CD14-positive monocyte (primary cell): ENCODE measurements around the gene SAP30L. TPM values are rescaled to one million over a fixed set of nuclear protein-coding genes. Genes with fewer than 3 reads are reported as not detected.
A peak's percentile ranks its signal among the peaks of the same experiment; 100 is the strongest.

Source experiments
- DNase-seq, 3 donors: peaks; one replicate each; pipeline ENCODE4 v3.0.0-alpha.2; 2011 to 2022
- H2AFZ ChIP-seq: 2 replicates; pipeline ENCODE4 v1.6.0; 2012; ENCODE audit warnings: mild to moderate bottlenecking, low read depth, low read length, inconsistent platforms; ENCODE audit not compliant: insufficient read depth, poor library complexity, severe bottlenecking
- H3K27ac ChIP-seq, 2 donors: 1 replicate in 1 of 2; 2 replicates in 1 of 2; pipeline ENCODE4 v1.5.1; 2012 to 2013; ENCODE audit warnings: low read length in 2 of 2, control low read depth in 1 of 2, inconsistent platforms in 1 of 2, low read depth in 1 of 2, mild to moderate bottlenecking in 1 of 2
- H3K27me3 ChIP-seq, 2 donors: one replicate each; pipeline versions ENCODE4 v1.6.0 to v1.6.1; 2011 to 2013; ENCODE audit warnings: low read length in 2 of 2; ENCODE audit not compliant: control insufficient read depth in 2 of 2, insufficient read depth in 2 of 2
- H3K36me3 ChIP-seq, 2 donors: replicated peaks in 1 of 2; 1 replicate in 1 of 2; 2 replicates in 1 of 2; pipeline versions ENCODE4 v1.5.1 to v1.6.1; 2012 to 2013; ENCODE audit warnings: low read length in 2 of 2, control low read depth in 1 of 2, inconsistent platforms in 1 of 2, mild to moderate bottlenecking in 1 of 2; ENCODE audit not compliant: insufficient read depth in 2 of 2, control insufficient read depth in 1 of 2
- H3K4me1 ChIP-seq, 2 donors: 1 replicate in 1 of 2; 2 replicates in 1 of 2; pipeline versions ENCODE4 v1.5.1 to v1.6.1; 2012 to 2013; ENCODE audit warnings: low read length in 2 of 2, control low read depth in 1 of 2, inconsistent platforms in 1 of 2, mild to moderate bottlenecking in 1 of 2, moderate library complexity in 1 of 2; ENCODE audit not compliant: insufficient read depth in 2 of 2, control insufficient read depth in 1 of 2
- H3K4me2 ChIP-seq: replicated peaks from 2 replicates; pipeline ENCODE3; 2012; ENCODE audit warnings: low read length, moderate library complexity, mild to moderate bottlenecking; ENCODE audit not compliant: poor library complexity, severe bottlenecking; ENCODE audit errors: extremely low read depth
- H3K4me3 ChIP-seq, 3 experiments: fragments of 200-600 bp in 1 of 3; sonication (generic) in 1 of 3; replicated peaks in 1 of 3; 1 replicate in 2 of 3; 2 replicates in 1 of 3; pipeline ENCODE4 v1.5.1; 2011 to 2013; ENCODE audit warnings: low read length in 3 of 3, mild to moderate bottlenecking in 3 of 3, control low read depth in 2 of 3, low read depth in 2 of 3, inconsistent platforms in 1 of 3, moderate library complexity in 1 of 3
- H3K79me2 ChIP-seq: 2 replicates; pipeline ENCODE4 v1.6.0; 2012; ENCODE audit warnings: mild to moderate bottlenecking, control low read depth, inconsistent platforms, low read length, moderate library complexity; ENCODE audit not compliant: insufficient read depth
- H3K9ac ChIP-seq: 2 replicates; pipeline ENCODE4 v1.6.0; 2017; ENCODE audit warnings: low read length, mild to moderate bottlenecking; ENCODE audit not compliant: insufficient read depth, poor library complexity, severe bottlenecking
- H3K9me3 ChIP-seq, 2 donors: replicated peaks in 1 of 2; 1 replicate in 1 of 2; 2 replicates in 1 of 2; pipeline versions ENCODE4 v1.5.1 to v1.6.1; 2012 to 2013; ENCODE audit warnings: low read length in 2 of 2, control low read depth in 1 of 2; ENCODE audit not compliant: control insufficient read depth in 1 of 2, insufficient read depth in 1 of 2
- H4K20me1 ChIP-seq: 2 replicates; pipeline ENCODE4 v1.6.0; 2012; ENCODE audit warnings: mild to moderate bottlenecking, low read length, control low read depth, moderate library complexity; ENCODE audit not compliant: insufficient read depth
- H3K27ac Mint-ChIP-seq, 7 donors: one replicate each; pipeline ENCODE4 v1.8.0; 2020; ENCODE audit warnings: mild to moderate bottlenecking in 7 of 7, mixed read lengths in 7 of 7, moderate library complexity in 6 of 7, inconsistent platforms in 2 of 7
- H3K27me3 Mint-ChIP-seq, 3 donors: one replicate each; pipeline ENCODE4 v1.8.0; 2021 to 2022; ENCODE audit warnings: low read depth in 3 of 3, mild to moderate bottlenecking in 3 of 3, mixed read lengths in 3 of 3, moderate library complexity in 3 of 3, inconsistent platforms in 1 of 3
- H3K36me3 Mint-ChIP-seq, 2 donors: one replicate each; pipeline ENCODE4 v1.8.0; 2020; ENCODE audit warnings: mixed read lengths in 2 of 2, inconsistent platforms in 1 of 2, mild to moderate bottlenecking in 1 of 2
- H3K4me1 Mint-ChIP-seq: one replicate; pipeline ENCODE4 v1.8.0; 2020; ENCODE audit warnings: mild to moderate bottlenecking, mixed read lengths
- H3K4me3 Mint-ChIP-seq, 2 donors: one replicate each; pipeline ENCODE4 v1.8.0; 2020; ENCODE audit warnings: mild to moderate bottlenecking in 2 of 2, mixed read lengths in 2 of 2, moderate library complexity in 1 of 2
- H3K9me3 Mint-ChIP-seq, 7 donors: one replicate each; pipeline ENCODE4 v1.8.0; 2020 to 2022; ENCODE audit warnings: mixed read lengths in 7 of 7, mild to moderate bottlenecking in 6 of 7, moderate library complexity in 6 of 7, inconsistent platforms in 2 of 7
- WGBS: methylation state at CpG from one replicate; pipeline ENCODE4 v1.1.5; 2013; ENCODE audit warnings: missing lambda C conversion rate; ENCODE audit not compliant: insufficient coverage; 5-methylcytosine and 5-hydroxymethylcytosine counted together
- intact Hi-C, 2 donors: fragments of 100-400 bp; cut with micrococcal nuclease; formaldehyde crosslinking; loops; one replicate each; pipeline versions ENCODE4 v1.15.0 to v1.15.1; 2023
- polyA plus RNA-seq, 3 donors: library from polyadenylated mRNA; depleted of rRNA in 1 of 3; unstranded in 2 of 3; stranded (reverse) in 1 of 3; fragments of 300-500 nt in 2 of 3; fragments of >200 nt in 1 of 3; fragmentation: Illumina TruSeq in 2 of 3; gene quantifications; 1 replicate in 2 of 3; 2 replicates in 1 of 3; pipeline ENCODE4 v1.2.3, GENCODE V29; 2012 to 2021
- TF ChIP-seq, protein P1 (sequence below): fragments of 200-600 bp; IDR thresholded peaks from one replicate; pipeline ENCODE4 v1.8.0; 2022; ENCODE audit warnings: antibody characterized with exemption, mild to moderate bottlenecking

Gene SAP30L
- polyA plus RNA-seq, 3 donors: 21.1 to 36.1 (median 29.4) TPM

- Histone ChIP-seq H3K9ac (no peak overlapping the region), H3K9me3 (no peaks in the 10 kb centered on the region), H3K79me2 (no peaks in the 10 kb centered on the region), H3K27ac (no peak overlapping the region), H2AFZ (no peak overlapping the region), H4K20me1 (no peaks in the 10 kb centered on the region), H3K36me3 (peaks cover 15 to 57% of the 10 kb centered on the region in 2 donors), H3K4me1 (no peaks in the 10 kb centered on the region), H3K27me3 (no peaks in the 10 kb centered on the region), H3K4me2 (no peak overlapping the region), H3K4me3 (no peak overlapping the region)
- no peaks in the 10 kb centered on the region for H3K9me3 Mint-ChIP-seq
- no peak for DNase-seq
- peaks cover 47 to 60% of the 10 kb centered on the region in 2 donors for H3K36me3 Mint-ChIP-seq
- TF ChIP-seq, protein P1, sequence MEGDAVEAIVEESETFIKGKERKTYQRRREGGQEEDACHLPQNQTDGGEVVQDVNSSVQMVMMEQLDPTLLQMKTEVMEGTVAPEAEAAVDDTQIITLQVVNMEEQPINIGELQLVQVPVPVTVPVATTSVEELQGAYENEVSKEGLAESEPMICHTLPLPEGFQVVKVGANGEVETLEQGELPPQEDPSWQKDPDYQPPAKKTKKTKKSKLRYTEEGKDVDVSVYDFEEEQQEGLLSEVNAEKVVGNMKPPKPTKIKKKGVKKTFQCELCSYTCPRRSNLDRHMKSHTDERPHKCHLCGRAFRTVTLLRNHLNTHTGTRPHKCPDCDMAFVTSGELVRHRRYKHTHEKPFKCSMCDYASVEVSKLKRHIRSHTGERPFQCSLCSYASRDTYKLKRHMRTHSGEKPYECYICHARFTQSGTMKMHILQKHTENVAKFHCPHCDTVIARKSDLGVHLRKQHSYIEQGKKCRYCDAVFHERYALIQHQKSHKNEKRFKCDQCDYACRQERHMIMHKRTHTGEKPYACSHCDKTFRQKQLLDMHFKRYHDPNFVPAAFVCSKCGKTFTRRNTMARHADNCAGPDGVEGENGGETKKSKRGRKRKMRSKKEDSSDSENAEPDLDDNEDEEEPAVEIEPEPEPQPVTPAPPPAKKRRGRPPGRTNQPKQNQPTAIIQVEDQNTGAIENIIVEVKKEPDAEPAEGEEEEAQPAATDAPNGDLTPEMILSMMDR: no peak
- peak overlapping the region in 1 of 7 donors; percentile 27 for H3K27ac Mint-ChIP-seq
- H3K27me3 Mint-ChIP-seq: peaks cover 0 to 2% (median 0%) of the 10 kb centered on the region in 3 donors
- 98% methylated on average over 5 of the region's 5 CpGs for WGBS
- H3K4me1 Mint-ChIP-seq: no peaks in the 10 kb centered on the region
- intact Hi-C loops: no loop called here
- H3K4me3 Mint-ChIP-seq: no peak overlapping the region
These were observed 34.5 kb upstream of the SAP30L start for GRCh38 chr5:154411338-154411737.

DNA sequence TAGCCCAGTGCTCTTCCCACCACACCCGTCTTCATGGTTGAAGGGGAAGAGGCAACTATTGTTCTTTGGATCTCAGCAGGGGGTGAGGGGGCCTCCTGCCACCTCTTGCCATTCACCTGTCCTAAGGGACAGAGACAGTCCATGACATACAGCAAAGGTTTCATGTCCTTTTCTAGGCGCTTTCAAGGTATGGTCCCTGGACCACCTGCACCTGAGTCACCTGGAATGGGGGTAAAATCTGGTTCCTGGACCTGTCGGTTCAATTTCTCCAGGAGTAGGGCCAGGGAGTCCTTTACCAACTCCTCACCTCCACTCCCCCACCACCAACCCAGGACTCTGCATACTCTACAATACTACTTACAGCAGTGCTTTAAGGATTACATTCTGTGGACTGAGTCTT lies 33.5 kb upstream of the SAP30L start:
- no peaks in the 10 kb centered on the region for H3K9me3 ChIP-seq
- intact Hi-C loops: no loop called here
- H3K27me3 ChIP-seq: no peaks in the 10 kb centered on the region
- Mint-ChIP-seq H3K4me3 (no peak overlapping the region), H3K27ac (no peak overlapping the region), H3K9me3 (no peaks in the 10 kb centered on the region), H3K27me3 (no peaks in the 10 kb centered on the region), H3K4me1 (peaks cover 4% of the 10 kb centered on the region), H3K36me3 (peaks cover 49 to 70% of the 10 kb centered on the region in 2 donors)
- H3K36me3 ChIP-seq: peaks cover 23 to 67% of the 10 kb centered on the region in 2 donors
- no peak overlapping the region for H3K4me3 ChIP-seq
- H4K20me1 ChIP-seq: no peaks in the 10 kb centered on the region
- no peak overlapping the region for H2AFZ ChIP-seq
- no peaks in the 10 kb centered on the region for H3K79me2 ChIP-seq
- no peak overlapping the region for H3K9ac ChIP-seq
- H3K4me1 ChIP-seq: no peaks in the 10 kb centered on the region
- no CpG with 5 or more reads among the region's 3 CpGs for WGBS
- no peak for DNase-seq
- H3K27ac ChIP-seq: no peak overlapping the region
- TF ChIP-seq, protein P1: no peak
- H3K4me2 ChIP-seq: no peak overlapping the region
